ENCODE data around the gene CTRB2.

DNA sequence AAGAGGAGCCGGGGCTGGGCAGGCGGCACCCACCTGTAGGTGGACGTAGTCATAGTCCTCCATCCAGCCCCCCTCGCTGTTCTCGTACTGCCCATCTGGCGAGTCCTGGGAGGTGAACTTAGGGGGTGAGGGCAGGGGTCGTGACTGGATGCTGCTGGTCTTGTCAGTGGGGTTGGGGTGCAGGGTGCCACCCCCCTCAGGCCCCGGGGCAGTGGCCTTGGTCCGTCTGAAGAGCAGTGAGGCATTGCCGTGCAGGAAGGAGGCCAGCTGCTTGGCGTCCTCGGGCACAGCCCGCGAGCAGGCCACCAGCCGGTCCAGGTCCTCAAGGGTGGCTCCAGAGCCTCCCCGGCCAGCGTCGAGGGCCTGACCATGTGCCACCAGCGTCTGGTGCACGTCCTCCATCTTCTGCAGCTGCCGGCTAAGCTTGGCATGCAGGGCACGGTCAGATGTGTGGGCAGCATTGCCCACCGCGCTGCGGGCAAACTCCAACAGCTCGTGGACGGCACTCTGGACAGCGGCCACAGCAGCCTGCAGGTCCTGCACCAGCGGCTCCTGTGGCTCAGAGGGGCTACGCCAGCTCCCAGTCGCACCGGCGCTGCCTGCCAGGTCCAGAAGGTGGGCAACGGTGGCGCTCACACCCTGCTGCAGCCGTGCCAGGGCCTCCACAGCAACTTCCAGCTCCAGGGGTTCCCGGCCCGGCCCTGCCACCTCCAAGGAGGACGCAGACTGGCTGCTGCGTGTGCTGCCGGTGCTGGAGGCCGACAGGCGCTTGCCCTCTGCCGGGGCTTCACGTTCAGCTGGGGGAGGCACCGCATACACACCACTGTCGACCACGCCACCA is 28.1 kb upstream of the CTRB2 start:
- TF ChIP-seq CTCF (IDR thresholded peaks at IDR 0.05; ENCODE audit: control extremely low read depth in 1 of 3, insufficient read depth in 1 of 3, low read depth in 1 of 3, low read length in 3 of 3): no peak
- TF ChIP-seq HDAC2 (IDR thresholded peaks at IDR 0.05; ENCODE audit: borderline replicate concordance in 1 of 2, low read depth in 2 of 2, low read length in 2 of 2): no peak
- TF ChIP-seq TBP (IDR thresholded peaks at IDR 0.05; ENCODE audit: low read depth, low read length): no peak
- no peak for TF ChIP-seq PHF8 (conservative IDR thresholded peaks at IDR 0.05; ENCODE audit: low read depth, low read length)
- no peak for TF ChIP-seq TEAD4 (IDR thresholded peaks at IDR 0.05; ENCODE audit: low read depth, low read length)
- TF ChIP-seq CTBP2 (IDR thresholded peaks at IDR 0.05; ENCODE audit: borderline replicate concordance, insufficient read depth, insufficient read length, low read length): no peak
- no peak for TF ChIP-seq KDM1A (IDR thresholded peaks at IDR 0.05; ENCODE audit: borderline replicate concordance, low read length)
- TF ChIP-seq, protein P1, sequence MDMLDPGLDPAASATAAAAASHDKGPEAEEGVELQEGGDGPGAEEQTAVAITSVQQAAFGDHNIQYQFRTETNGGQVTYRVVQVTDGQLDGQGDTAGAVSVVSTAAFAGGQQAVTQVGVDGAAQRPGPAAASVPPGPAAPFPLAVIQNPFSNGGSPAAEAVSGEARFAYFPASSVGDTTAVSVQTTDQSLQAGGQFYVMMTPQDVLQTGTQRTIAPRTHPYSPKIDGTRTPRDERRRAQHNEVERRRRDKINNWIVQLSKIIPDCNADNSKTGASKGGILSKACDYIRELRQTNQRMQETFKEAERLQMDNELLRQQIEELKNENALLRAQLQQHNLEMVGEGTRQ (IDR thresholded peaks at IDR 0.05; ENCODE audit: low read length): no peak
- TF ChIP-seq EZH2 (IDR thresholded peaks at IDR 0.05; ENCODE audit: low read depth, low read length, severe bottlenecking): no peak
- TF ChIP-seq BACH1 (IDR thresholded peaks at IDR 0.05; ENCODE audit: low read length): no peak
- TF ChIP-seq RAD21 (IDR thresholded peaks at IDR 0.05 in 1 of 2, conservative IDR thresholded peaks at IDR 0.05 in 1 of 2; ENCODE audit: low read depth in 2 of 2, low read length in 2 of 2): no peak
- no peak for TF ChIP-seq POLR2AphosphoS5 (IDR thresholded peaks at IDR 0.05; ENCODE audit: low read depth, low read length)
- TF ChIP-seq POLR2A (IDR thresholded peaks at IDR 0.05; ENCODE audit: control extremely low read depth in 1 of 2, low read depth in 2 of 2, low read length in 2 of 2): no peak
- no peak for TF ChIP-seq TAF1 (IDR thresholded peaks at IDR 0.05; ENCODE audit: low read depth, low read length)
